GM12878 (cell line): ENCODE data around the gene SLC5A10. TPM values are rescaled to one million over a fixed set of nuclear protein-coding genes. Genes with fewer than 3 reads are reported as not detected.

Source experiments
- ATAC-seq: fragments of 200-7000 bp; cut with Tn5 transposase; 3 replicates; pipeline ENCODE4 v1.9.1; 2020; ENCODE audit warnings: mild to moderate bottlenecking, moderate library complexity
- BruUV-seq: library from RNA; stranded (reverse); fragments of 400-500 nt; replicated peaks from 2 replicates; lab custom pipeline; 2021; lab: Mats Ljungman, UMichigan
- CTCF ChIA-PET: fragments of 300-600 bp; sonication (Branson Sonifier 250); formaldehyde crosslinking; extraction: SDS; loops from one replicate; lab custom pipeline; 2021; ENCODE audit warnings: inconsistent platforms; lab: Yijun Ruan, JAX
- POLR2A ChIA-PET: fragments of 350-600 bp; formaldehyde crosslinking; extraction: SDS; loops from one replicate; lab custom pipeline; 2021; ENCODE audit warnings: inconsistent platforms; lab: Charles Lee
- RAD21 ChIA-PET: fragments of 300-600 bp; sonication (Branson Sonifier 250); formaldehyde crosslinking; loops from one replicate; lab custom pipeline; 2023; ENCODE audit warnings: antibody characterized with exemption; ENCODE audit not compliant: unreplicated experiment; lab: Charles Lee
- SMC1A ChIA-PET: fragments of 300-600 bp; sonication (Branson Sonifier 250); formaldehyde crosslinking; loops from one replicate; lab custom pipeline; 2023; ENCODE audit not compliant: unreplicated experiment, uncharacterized antibody; lab: Charles Lee
- DNase-seq: peaks from one replicate; pipeline ENCODE4 v3.0.0-alpha.2; 2011; ENCODE audit warnings: low read depth, low spot score
- FAIRE-seq: peaks from 3 replicates; lab custom pipeline; 2011; peaks lifted over from hg19 to GRCh38; lab: Jason Lieb, UNC
- H2AFZ ChIP-seq: 2 replicates; pipeline ENCODE4 v1.6.0; 2011; ENCODE audit warnings: low read depth, low read length, control low read depth; ENCODE audit not compliant: control insufficient read depth
- H3K27ac ChIP-seq: 2 replicates; pipeline ENCODE4 v1.5.1; 2011; ENCODE audit warnings: control low read depth; ENCODE audit not compliant: control insufficient read depth, insufficient read depth
- H3K27me3 ChIP-seq, 2 experiments: replicated peaks in 1 of 2; 2 replicates each; pipeline versions ENCODE4 v1.6.0 to v1.6.1; 2011; ENCODE audit warnings: low read length in 1 of 2; ENCODE audit not compliant: control insufficient read depth in 2 of 2, insufficient read depth in 2 of 2
- H3K36me3 ChIP-seq, 2 experiments: 2 replicates each; pipeline ENCODE4 v1.5.1; 2011; ENCODE audit warnings: low read length in 1 of 2; ENCODE audit not compliant: control insufficient read depth in 2 of 2, insufficient read depth in 2 of 2
- H3K4me1 ChIP-seq: 2 replicates; pipeline ENCODE4 v1.6.1; 2011; ENCODE audit warnings: mild to moderate bottlenecking, low read length, moderate library complexity, mixed read lengths; ENCODE audit not compliant: control insufficient read depth, insufficient read depth
- H3K4me2 ChIP-seq: 2 replicates; pipeline ENCODE4 v1.6.0; 2011; ENCODE audit warnings: control low read depth; ENCODE audit not compliant: control insufficient read depth, insufficient read depth
- H3K4me3 ChIP-seq: fragments of 200-600 bp; sonication (generic); 2 replicates; pipeline ENCODE4 v1.5.1; 2016
- H3K79me2 ChIP-seq: 2 replicates; pipeline ENCODE4 v1.6.0; 2011; ENCODE audit warnings: low read length; ENCODE audit not compliant: control insufficient read depth, insufficient read depth
- H3K9ac ChIP-seq: 2 replicates; pipeline ENCODE4 v1.8.0; 2011; ENCODE audit warnings: low read length, control low read depth, mixed read lengths; ENCODE audit not compliant: control insufficient read depth, insufficient read depth
- H3K9me3 ChIP-seq: replicated peaks from 3 replicates; pipeline ENCODE4 v1.5.1; 2011; ENCODE audit warnings: mild to moderate bottlenecking, low read length; ENCODE audit not compliant: control insufficient read depth, insufficient read depth
- H4K20me1 ChIP-seq: 2 replicates; pipeline ENCODE4 v1.6.0; 2011; ENCODE audit not compliant: control insufficient read depth, insufficient read depth
- BMI1 ChIP-seq: fragments of 450-650 bp; IDR thresholded peaks from 2 replicates; pipeline ENCODE4 v1.6.1; 2016; ENCODE audit warnings: mild to moderate bottlenecking, moderate library complexity, borderline replicate concordance
- ESRRA ChIP-seq: IDR thresholded peaks from 2 replicates; pipeline ENCODE4 v1.6.1; 2012; ENCODE audit warnings: mild to moderate bottlenecking, low read length, improper control_type of control experiment
- HCFC1 ChIP-seq: fragments of 150-350 bp; IDR thresholded peaks from 2 replicates; pipeline ENCODE4 v1.6.1; 2014; ENCODE audit warnings: low read length
- HDAC2 ChIP-seq: fragments of 200-600 bp; sonication (generic); IDR thresholded peaks from 2 replicates; pipeline ENCODE4 v1.6.1; 2017
- HDGF ChIP-seq: fragments of 450-650 bp; IDR thresholded peaks from 2 replicates; pipeline ENCODE4 v1.6.1; 2016; ENCODE audit warnings: antibody characterized with exemption
- NFIC ChIP-seq: IDR thresholded peaks from 2 replicates; pipeline ENCODE4 v1.6.1; 2012; ENCODE audit warnings: low read depth, mild to moderate bottlenecking, inconsistent platforms, low read length, moderate library complexity
- NR2C1 ChIP-seq: fragments of 450-650 bp; IDR thresholded peaks from 2 replicates; pipeline ENCODE4 v1.6.1; 2017; ENCODE audit warnings: antibody characterized with exemption, mild to moderate bottlenecking, moderate library complexity
- SMAD5 ChIP-seq: IDR thresholded peaks from 2 replicates; pipeline ENCODE4 v1.6.1; 2016; ENCODE audit warnings: antibody characterized with exemption, low read depth
- ZNF24 ChIP-seq: fragments of 450-650 bp; IDR thresholded peaks from 2 replicates; pipeline ENCODE4 v1.6.1; 2017; ENCODE audit warnings: antibody characterized with exemption, mild to moderate bottlenecking
- whole genome bisulfite sequencing: methylation state at CpG from one replicate; pipeline ENCODE4 v1.1.6; 2016; ENCODE audit warnings: low lambda C conversion rate; ENCODE audit not compliant: insufficient replicate concordance, insufficient coverage; ENCODE audit errors: missing lambda C conversion rate; 5-methylcytosine and 5-hydroxymethylcytosine counted together
- in situ Hi-C: fragments of 300-500 bp; cut with MboI; formaldehyde crosslinking; loops from 9 replicates; pipeline ENCODE4 v1.14.3; 2018; ENCODE audit warnings: mixed read lengths
- intact Hi-C: fragments of 100-400 bp; cut with micrococcal nuclease; formaldehyde crosslinking; loops from one replicate; pipeline ENCODE4 v1.14.2; 2022; ENCODE audit not compliant: unreplicated experiment
- polyA plus RNA-seq, 11 experiments: library from polyadenylated mRNA; depleted of rRNA in 4 of 11; unstranded in 6 of 11; stranded (reverse) in 5 of 11; fragments of >200 nt; fragmentation: Nextera tagmentation in 4 of 11; fragmentation: Illumina TruSeq in 1 of 11; extraction: Ambion mirVana in 4 of 11; extraction: Trizol in 1 of 11; gene quantifications; 1 replicate in 1 of 11; 2 replicates in 10 of 11; pipeline versions ENCODE4 v1.2.1 to v1.2.3, GENCODE V29; 2011 to 2016; ENCODE audit warnings: inconsistent platforms in 2 of 11, missing spikeins in 2 of 11, low read depth in 1 of 11
- total RNA-seq, 4 experiments: library from RNA; depleted of rRNA in 3 of 4; stranded (reverse); fragments of >200 nt in 3 of 4; fragmentation: Illumina TruSeq in 1 of 4; extraction: Trizol in 1 of 4; gene quantifications; 2 replicates each; pipeline versions ENCODE4 v1.2.1 to v1.2.3, GENCODE V29; 2013 to 2021
- TF ChIP-seq, protein P1 (sequence below): fragments of 450-650 bp; formaldehyde crosslinking; IDR thresholded peaks from 2 replicates; pipeline ENCODE4 v1.4.0; 2022; ENCODE audit warnings: mild to moderate bottlenecking, moderate library complexity
- TF ChIP-seq, protein P2 (sequence below): IDR thresholded peaks from 2 replicates; pipeline ENCODE4 v1.6.1; 2012; ENCODE audit warnings: mild to moderate bottlenecking, low read depth, low read length
- TF ChIP-seq, protein P3 (sequence below): fragments of 450-650 bp; IDR thresholded peaks from 2 replicates; pipeline ENCODE4 v1.6.1; 2017; ENCODE audit warnings: antibody characterized with exemption, mild to moderate bottlenecking, moderate library complexity

The SLC5A10 gene
- total and polyA plus RNA-seq, 10 of the 15 experiments (the other 5 are each of a cell fraction or from before 2014, with no cell fraction given), result under 0.01 to 0.18 (median 0.07) TPM; not detected in 4

DNA sequence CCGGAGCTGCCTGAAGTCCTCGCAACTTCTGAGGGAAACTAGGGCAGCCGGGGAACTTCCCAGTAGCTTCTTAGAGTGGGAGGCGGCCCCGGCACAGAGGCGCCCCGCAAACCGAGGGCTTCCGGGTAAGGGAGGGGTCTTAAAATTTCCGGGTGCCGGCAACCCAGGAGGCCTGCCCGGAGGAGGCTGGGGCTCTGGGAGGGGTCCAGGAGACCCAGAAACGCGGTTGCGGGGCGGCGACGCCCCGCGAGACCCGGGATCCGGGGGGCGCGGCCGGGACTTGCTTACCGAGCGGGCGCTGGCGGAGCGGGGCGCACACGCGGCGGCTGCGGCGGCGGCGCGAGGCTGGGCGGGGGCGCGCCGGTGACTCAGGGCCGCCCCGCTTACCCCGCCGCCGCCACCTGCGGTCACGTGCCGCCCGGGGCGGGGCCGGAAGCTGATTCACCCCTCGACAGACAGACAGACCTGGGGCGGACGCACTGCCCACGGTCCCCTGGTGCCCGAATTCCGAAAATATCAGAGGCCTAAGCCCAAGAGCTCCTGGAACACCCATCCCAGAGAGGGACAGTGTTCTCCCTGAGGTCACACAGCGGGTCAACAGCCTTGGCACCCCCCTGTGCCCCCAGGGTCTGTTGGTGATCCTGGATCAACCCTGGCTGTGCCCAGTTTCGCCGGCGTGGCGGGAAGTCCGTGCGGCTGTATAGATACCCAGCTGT is 52.6 kb downstream of the SLC5A10 start, which contains the start of gene FAM83G:
TSS of gene FAM83G (minus strand) at position 344 of the 716 bp plus-strand sequence. CDS start 723 bp downstream, outside the sequence.
- peak; percentile 19 for DNase-seq
- Histone ChIP-seq H3K9me3 (no peaks in the 10 kb centered on the region), H3K9ac (peak within 1 kb of the TSS; percentile 86), H3K36me3 (peaks cover 0 to 3% of the 10 kb centered on the region in 2 experiments; a peak in 3 of 4 replicates), H4K20me1 (no peaks in the 10 kb centered on the region), H3K4me2 (peak within 1 kb of the TSS; percentile 98), H3K4me1 (peaks cover 25% of the 10 kb centered on the region), H3K79me2 (peaks cover 12% of the 10 kb centered on the region), H3K27me3 (no peaks in the 10 kb centered on the region), H3K4me3 (peak within 1 kb of the TSS; percentile 88), H3K27ac (peak within 1 kb of the TSS; percentile 49), H2AFZ (peak within 1 kb of the TSS; percentile 86)
- in situ Hi-C loops, result no loop called here
- BruUV-seq, result no TSS peak
- intact Hi-C loops, result no loop called here
- FAIRE-seq, result no peak
- peak; percentile 84 for ATAC-seq
- POLR2A ChIA-PET, result interaction anchor here (0.6 kb wide), 1 partner anchor 136 kb away, joined by 3 read pairs; no protein-coding TSS in a partner anchor
- SMC1A ChIA-PET, result interaction anchor here (0.9 kb wide), 1 partner anchor 146 kb away, joined by 3 read pairs; no protein-coding TSS in a partner anchor
- RAD21 ChIA-PET, result interaction anchor here (0.8 to 3.5 kb wide), 4 partner anchors 19 to 104 kb away, joined by 3 to 13 read pairs (median 3); no protein-coding TSS in a partner anchor
- 7% methylated on average over 40 of the region's 67 CpGs for WGBS
- CTCF ChIA-PET, result interaction anchor here (0.8 kb wide), 1 partner anchor 43 kb away, joined by 4 read pairs; no protein-coding TSS in a partner anchor
- TF ChIP-seq, protein P1, sequence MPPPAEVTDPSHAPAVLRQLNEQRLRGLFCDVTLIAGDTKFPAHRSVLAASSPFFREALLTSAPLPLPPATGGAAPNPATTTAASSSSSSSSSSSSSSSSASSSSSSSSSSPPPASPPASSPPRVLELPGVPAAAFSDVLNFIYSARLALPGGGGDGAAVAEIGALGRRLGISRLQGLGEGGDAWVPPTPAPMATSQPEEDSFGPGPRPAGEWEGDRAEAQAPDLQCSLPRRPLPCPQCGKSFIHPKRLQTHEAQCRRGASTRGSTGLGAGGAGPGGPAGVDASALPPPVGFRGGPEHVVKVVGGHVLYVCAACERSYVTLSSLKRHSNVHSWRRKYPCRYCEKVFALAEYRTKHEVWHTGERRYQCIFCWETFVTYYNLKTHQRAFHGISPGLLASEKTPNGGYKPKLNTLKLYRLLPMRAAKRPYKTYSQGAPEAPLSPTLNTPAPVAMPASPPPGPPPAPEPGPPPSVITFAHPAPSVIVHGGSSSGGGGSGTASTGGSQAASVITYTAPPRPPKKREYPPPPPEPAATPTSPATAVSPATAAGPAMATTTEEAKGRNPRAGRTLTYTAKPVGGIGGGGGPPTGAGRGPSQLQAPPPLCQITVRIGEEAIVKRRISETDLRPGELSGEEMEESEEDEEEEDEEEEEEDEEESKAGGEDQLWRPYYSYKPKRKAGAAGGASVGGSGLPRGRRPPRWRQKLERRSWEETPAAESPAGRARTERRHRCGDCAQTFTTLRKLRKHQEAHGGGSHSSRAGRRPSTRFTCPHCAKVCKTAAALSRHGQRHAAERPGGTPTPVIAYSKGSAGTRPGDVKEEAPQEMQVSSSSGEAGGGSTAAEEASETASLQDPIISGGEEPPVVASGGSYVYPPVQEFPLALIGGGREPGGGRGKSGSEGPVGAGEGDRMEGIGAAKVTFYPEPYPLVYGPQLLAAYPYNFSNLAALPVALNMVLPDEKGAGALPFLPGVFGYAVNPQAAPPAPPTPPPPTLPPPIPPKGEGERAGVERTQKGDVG, result no peak
- TF ChIP-seq HCFC1 (no peak), NFIC (no peak), BMI1 (no peak), ESRRA (no peak), NR2C1 (0 out of 2 replicates have a peak, but pooled peaks have one; percentile 29), HDAC2 (no peak), ZNF24 (no peak), HDGF (no peak), SMAD5 (no peak)
- TF ChIP-seq, protein P2, sequence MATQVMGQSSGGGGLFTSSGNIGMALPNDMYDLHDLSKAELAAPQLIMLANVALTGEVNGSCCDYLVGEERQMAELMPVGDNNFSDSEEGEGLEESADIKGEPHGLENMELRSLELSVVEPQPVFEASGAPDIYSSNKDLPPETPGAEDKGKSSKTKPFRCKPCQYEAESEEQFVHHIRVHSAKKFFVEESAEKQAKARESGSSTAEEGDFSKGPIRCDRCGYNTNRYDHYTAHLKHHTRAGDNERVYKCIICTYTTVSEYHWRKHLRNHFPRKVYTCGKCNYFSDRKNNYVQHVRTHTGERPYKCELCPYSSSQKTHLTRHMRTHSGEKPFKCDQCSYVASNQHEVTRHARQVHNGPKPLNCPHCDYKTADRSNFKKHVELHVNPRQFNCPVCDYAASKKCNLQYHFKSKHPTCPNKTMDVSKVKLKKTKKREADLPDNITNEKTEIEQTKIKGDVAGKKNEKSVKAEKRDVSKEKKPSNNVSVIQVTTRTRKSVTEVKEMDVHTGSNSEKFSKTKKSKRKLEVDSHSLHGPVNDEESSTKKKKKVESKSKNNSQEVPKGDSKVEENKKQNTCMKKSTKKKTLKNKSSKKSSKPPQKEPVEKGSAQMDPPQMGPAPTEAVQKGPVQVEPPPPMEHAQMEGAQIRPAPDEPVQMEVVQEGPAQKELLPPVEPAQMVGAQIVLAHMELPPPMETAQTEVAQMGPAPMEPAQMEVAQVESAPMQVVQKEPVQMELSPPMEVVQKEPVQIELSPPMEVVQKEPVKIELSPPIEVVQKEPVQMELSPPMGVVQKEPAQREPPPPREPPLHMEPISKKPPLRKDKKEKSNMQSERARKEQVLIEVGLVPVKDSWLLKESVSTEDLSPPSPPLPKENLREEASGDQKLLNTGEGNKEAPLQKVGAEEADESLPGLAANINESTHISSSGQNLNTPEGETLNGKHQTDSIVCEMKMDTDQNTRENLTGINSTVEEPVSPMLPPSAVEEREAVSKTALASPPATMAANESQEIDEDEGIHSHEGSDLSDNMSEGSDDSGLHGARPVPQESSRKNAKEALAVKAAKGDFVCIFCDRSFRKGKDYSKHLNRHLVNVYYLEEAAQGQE, result no peak
- TF ChIP-seq, protein P3, sequence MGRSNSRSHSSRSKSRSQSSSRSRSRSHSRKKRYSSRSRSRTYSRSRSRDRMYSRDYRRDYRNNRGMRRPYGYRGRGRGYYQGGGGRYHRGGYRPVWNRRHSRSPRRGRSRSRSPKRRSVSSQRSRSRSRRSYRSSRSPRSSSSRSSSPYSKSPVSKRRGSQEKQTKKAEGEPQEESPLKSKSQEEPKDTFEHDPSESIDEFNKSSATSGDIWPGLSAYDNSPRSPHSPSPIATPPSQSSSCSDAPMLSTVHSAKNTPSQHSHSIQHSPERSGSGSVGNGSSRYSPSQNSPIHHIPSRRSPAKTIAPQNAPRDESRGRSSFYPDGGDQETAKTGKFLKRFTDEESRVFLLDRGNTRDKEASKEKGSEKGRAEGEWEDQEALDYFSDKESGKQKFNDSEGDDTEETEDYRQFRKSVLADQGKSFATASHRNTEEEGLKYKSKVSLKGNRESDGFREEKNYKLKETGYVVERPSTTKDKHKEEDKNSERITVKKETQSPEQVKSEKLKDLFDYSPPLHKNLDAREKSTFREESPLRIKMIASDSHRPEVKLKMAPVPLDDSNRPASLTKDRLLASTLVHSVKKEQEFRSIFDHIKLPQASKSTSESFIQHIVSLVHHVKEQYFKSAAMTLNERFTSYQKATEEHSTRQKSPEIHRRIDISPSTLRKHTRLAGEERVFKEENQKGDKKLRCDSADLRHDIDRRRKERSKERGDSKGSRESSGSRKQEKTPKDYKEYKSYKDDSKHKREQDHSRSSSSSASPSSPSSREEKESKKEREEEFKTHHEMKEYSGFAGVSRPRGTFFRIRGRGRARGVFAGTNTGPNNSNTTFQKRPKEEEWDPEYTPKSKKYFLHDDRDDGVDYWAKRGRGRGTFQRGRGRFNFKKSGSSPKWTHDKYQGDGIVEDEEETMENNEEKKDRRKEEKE, result no peak
